Psoas muscle (tissue), 8 donors: ENCODE data around the gene DIPK1A. TPM values are rescaled to one million over a fixed set of nuclear protein-coding genes. Genes with fewer than 3 reads are reported as not detected.
A peak's percentile ranks its signal among the peaks of the same experiment; 100 is the strongest.

Experiments
- ATAC-seq, 4 donors: fragments of 200-7000 bp; cut with Tn5 transposase; one replicate each; pipeline ENCODE4 v1.9.1; 2020; ENCODE audit warnings: moderate library complexity in 3 of 4, mild to moderate bottlenecking in 2 of 4
- DNase-seq, 2 donors: peaks; one replicate each; pipeline ENCODE4 v3.0.0-alpha.2; 2020
- H3K27ac ChIP-seq: fragments of 200-600 bp; one replicate; pipeline ENCODE4 v1.8.0; 2022
- H3K27me3 ChIP-seq, 3 donors: fragments of 200-600 bp in 1 of 3; one replicate each; pipeline versions ENCODE4 v1.6.1 to v1.8.0; 2013 to 2022; ENCODE audit warnings: low read length in 2 of 3, mild to moderate bottlenecking in 2 of 3, moderate library complexity in 1 of 3; ENCODE audit not compliant: insufficient read depth in 3 of 3
- H3K36me3 ChIP-seq, 2 donors: fragments of 200-600 bp in 1 of 2; one replicate each; pipeline versions ENCODE4 v1.6.1 to v1.8.0; 2013 to 2022; ENCODE audit warnings: low read depth in 1 of 2, mild to moderate bottlenecking in 1 of 2, moderate library complexity in 1 of 2; ENCODE audit not compliant: insufficient read depth in 1 of 2
- H3K4me1 ChIP-seq: fragments of 200-600 bp; one replicate; pipeline ENCODE4 v1.8.0; 2022
- H3K4me3 ChIP-seq: fragments of 200-600 bp; one replicate; pipeline ENCODE4 v1.8.0; 2022; ENCODE audit warnings: mild to moderate bottlenecking
- H3K9me3 ChIP-seq: fragments of 200-600 bp; one replicate; pipeline ENCODE4 v1.8.0; 2022
- WGBS, 3 donors: extraction: QIAGEN DNeasy Blood & Tissue Kit; methylation state at CpG; one replicate each; pipeline versions ENCODE4 v1.1.6 to v1.1.7; 2013; 5-methylcytosine and 5-hydroxymethylcytosine counted together
- intact Hi-C, 2 donors: fragments of 100-400 bp; cut with DNase I; formaldehyde crosslinking; loops; one replicate each; pipeline versions ENCODE4 v1.11.0 to v1.14.2; 2022
- polyA plus RNA-seq, 3 donors: library from polyadenylated mRNA; stranded (reverse); fragments of 200-250 nt; gene quantifications; one replicate each; pipeline ENCODE4 v1.2.3, GENCODE V29; 2013
- total RNA-seq, 4 donors: library from RNA; stranded (reverse); fragmentation: NEBNext Ultra II Directional in 2 of 4; extraction: Animal tissue kit (Norgen Biotek cat#: 25700) in 2 of 4; gene quantifications; one replicate each; pipeline versions ENCODE4 v1.2.1 to v1.2.4, GENCODE V29; 2021 to 2023
- TF ChIP-seq, protein P1 (sequence below): fragments of 200-600 bp; IDR thresholded peaks from one replicate; pipeline ENCODE4 v1.8.0; 2022; ENCODE audit warnings: antibody characterized with exemption
- donor health status: healthy with polysubstance abuse.
- donor health status: DM: no; HTN: no; CAD: no; lungs with moderate emphysema.
- donor health status: Bipolar disorder and iron deficiency.
- donor health status: healthy.
- donor health status: DM: yes; HTN: yes; CAD: no.
- donor health status: DM: no; HTN: no; CAD: no.
- donor health status: DM: no; HTN: no; CAD: no.
- donor health status: DM: yes; HTN: yes; CAD: no.

DIPK1A gene
- total and polyA plus RNA-seq, 7 donors = 2.2 to 7.9 (median 5.7) TPM

DNA sequence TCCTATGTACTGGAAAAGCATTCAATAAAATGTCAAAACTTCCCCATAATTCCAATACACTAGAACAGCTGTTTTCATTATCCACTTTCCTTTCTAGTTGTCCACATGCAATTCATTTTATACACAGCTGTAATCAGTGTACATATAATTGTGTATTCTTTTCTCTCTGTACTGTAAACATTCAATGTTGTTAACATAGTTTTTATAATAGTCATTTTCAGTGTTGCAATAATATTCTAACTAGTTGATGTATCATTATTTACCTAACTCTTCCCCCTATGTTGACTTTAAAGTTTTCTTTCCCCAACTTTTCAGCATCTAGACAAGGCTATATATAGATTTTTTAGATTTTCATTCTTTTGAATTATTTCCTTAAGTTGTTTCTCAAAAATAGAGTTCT is 44.4 kb downstream of the DIPK1A start:
- intact Hi-C loops = no loop called here
- ATAC-seq (no peak), DNase-seq (no peak)
- H3K27ac ChIP-seq = no peak overlapping the region
- TF ChIP-seq, protein P1, sequence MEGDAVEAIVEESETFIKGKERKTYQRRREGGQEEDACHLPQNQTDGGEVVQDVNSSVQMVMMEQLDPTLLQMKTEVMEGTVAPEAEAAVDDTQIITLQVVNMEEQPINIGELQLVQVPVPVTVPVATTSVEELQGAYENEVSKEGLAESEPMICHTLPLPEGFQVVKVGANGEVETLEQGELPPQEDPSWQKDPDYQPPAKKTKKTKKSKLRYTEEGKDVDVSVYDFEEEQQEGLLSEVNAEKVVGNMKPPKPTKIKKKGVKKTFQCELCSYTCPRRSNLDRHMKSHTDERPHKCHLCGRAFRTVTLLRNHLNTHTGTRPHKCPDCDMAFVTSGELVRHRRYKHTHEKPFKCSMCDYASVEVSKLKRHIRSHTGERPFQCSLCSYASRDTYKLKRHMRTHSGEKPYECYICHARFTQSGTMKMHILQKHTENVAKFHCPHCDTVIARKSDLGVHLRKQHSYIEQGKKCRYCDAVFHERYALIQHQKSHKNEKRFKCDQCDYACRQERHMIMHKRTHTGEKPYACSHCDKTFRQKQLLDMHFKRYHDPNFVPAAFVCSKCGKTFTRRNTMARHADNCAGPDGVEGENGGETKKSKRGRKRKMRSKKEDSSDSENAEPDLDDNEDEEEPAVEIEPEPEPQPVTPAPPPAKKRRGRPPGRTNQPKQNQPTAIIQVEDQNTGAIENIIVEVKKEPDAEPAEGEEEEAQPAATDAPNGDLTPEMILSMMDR = no peak
- no peaks in the 10 kb centered on the region for H3K36me3 ChIP-seq
- H3K4me3 ChIP-seq = no peak overlapping the region
- peaks cover 17% of the 10 kb centered on the region for H3K4me1 ChIP-seq
- no peaks in the 10 kb centered on the region for H3K9me3 ChIP-seq
- no peaks in the 10 kb centered on the region for H3K27me3 ChIP-seq

DNA sequence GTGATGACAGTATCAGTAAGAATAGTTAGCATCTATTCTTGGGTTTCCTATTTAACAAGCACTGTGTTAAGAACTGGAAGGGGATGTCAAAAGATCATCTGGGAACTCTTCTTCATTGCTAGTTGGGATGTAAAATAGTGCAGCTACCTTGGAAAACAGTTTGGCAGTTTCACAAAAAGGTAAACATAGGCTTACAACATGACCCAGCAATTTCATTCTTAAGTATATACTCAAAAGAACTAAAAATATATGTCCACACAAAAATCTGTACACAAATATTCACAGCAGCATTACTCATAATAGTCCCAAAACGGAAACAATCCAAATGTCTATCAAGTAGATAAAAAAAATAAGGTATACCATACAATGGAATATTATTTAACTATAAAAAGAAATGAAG is 45.7 kb downstream of the DIPK1A start:
- ATAC-seq (no peak), DNase-seq (no peak)
- Histone ChIP-seq H3K4me1 (peaks cover 9% of the 10 kb centered on the region), H3K27me3 (no peaks in the 10 kb centered on the region), H3K27ac (no peak overlapping the region), H3K9me3 (no peaks in the 10 kb centered on the region), H3K4me3 (no peak overlapping the region), H3K36me3 (no peaks in the 10 kb centered on the region)
- intact Hi-C loops = no loop called here
- TF ChIP-seq, protein P1 = no peak
- WGBS, 3 donors = 34 to 97% (median 96%) methylated on average over 1 of the region's 1 CpG

GRCh38 chr1:92913093-92913819 is 48.0 kb downstream of the DIPK1A start:
- WGBS, 3 donors = 70 to 90% (median 70%) methylated on average over 3 of the region's 3 CpGs
- Histone ChIP-seq H3K27ac (no peak overlapping the region), H3K9me3 (no peaks in the 10 kb centered on the region), H3K27me3 (no peaks in the 10 kb centered on the region), H3K36me3 (no peaks in the 10 kb centered on the region), H3K4me1 (peaks cover 10% of the 10 kb centered on the region), H3K4me3 (no peak overlapping the region)
- TF ChIP-seq, protein P1 = no peak
- ATAC-seq (no peak), DNase-seq (no peak)
- intact Hi-C loops = no loop called here

DNA sequence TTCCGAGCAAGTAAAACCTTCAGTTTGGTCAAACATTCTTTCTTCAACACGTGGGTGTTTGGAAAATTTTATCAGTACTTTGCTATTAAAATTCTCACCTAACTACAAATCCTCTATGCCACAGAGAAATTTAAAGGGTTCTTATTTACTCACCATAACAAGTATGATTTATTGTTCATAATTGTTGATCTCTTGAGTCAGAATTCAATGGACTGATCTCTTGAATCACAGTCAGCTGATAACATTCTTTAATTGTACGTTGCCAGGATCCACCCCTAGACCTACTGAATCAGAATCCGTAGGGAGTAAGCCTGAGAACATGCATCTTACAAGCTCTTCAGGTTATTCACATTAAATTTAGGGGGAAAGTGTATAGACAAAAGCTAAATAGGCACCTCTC is 51.2 kb downstream of the DIPK1A start:
- H3K36me3 ChIP-seq = no peaks in the 10 kb centered on the region
- H3K27me3 ChIP-seq = no peaks in the 10 kb centered on the region
- DNase-seq (no peak), ATAC-seq (no peak)
- H3K4me1 ChIP-seq = peaks cover 3% of the 10 kb centered on the region
- H3K9me3 ChIP-seq = no peaks in the 10 kb centered on the region
- H3K4me3 ChIP-seq = no peak overlapping the region
- WGBS, 3 donors = 77 to 85% (median 81%) methylated on average over 4 of the region's 4 CpGs
- intact Hi-C loops = no loop called here
- H3K27ac ChIP-seq = no peak overlapping the region
- TF ChIP-seq, protein P1 = no peak

GRCh38 chr1:92909321-92909720 is 51.9 kb downstream of the DIPK1A start:
- H3K27me3 ChIP-seq = no peaks in the 10 kb centered on the region
- no peaks in the 10 kb centered on the region for H3K9me3 ChIP-seq
- WGBS, 3 donors = 90 to 93% (median 91%) methylated on average over 3 of the region's 3 CpGs
- peaks cover 3% of the 10 kb centered on the region for H3K4me1 ChIP-seq
- TF ChIP-seq, protein P1 = no peak
- ATAC-seq (peak in 3 of 4 donors; percentile 30 to 53 (median 33)), DNase-seq (no peak)
- intact Hi-C loops = no loop called here
- H3K36me3 ChIP-seq = no peaks in the 10 kb centered on the region
- H3K4me3 ChIP-seq = no peak overlapping the region
- no peak overlapping the region for H3K27ac ChIP-seq
